GM23338 (cell line): ENCODE measurements around the gene SACS. TPM values are rescaled to one million over a fixed set of nuclear protein-coding genes. Genes with fewer than 3 reads are reported as not detected.

ENCODE experiments used
- ATAC-seq: fragments of 200-7000 bp; cut with Tn5 transposase; 3 replicates; pipeline ENCODE4 v1.9.1; 2020
- DNase-seq: peaks from one replicate; pipeline ENCODE4 v3.0.0-alpha.2; 2015; ENCODE audit warnings: low spot score
- H2AFZ ChIP-seq: fragments of 200-600 bp; sonication (generic); 2 replicates; pipeline ENCODE4 v1.8.0; 2016; ENCODE audit warnings: antibody characterized with exemption, mild to moderate bottlenecking, moderate library complexity
- H3F3A ChIP-seq: fragments of 200-600 bp; sonication (generic); replicated peaks from 2 replicates; pipeline ENCODE4 v1.8.0; 2017; ENCODE audit warnings: antibody characterized with exemption, mixed run types, low read depth
- H3K27ac ChIP-seq: fragments of 200-600 bp; sonication (generic); 2 replicates; pipeline ENCODE4 v1.6.1; 2016; ENCODE audit warnings: low read depth
- H3K27me3 ChIP-seq: fragments of 200-600 bp; sonication (generic); 2 replicates; pipeline ENCODE4 v1.8.0; 2016; ENCODE audit warnings: mild to moderate bottlenecking, mixed run types, moderate library complexity; ENCODE audit not compliant: insufficient read depth
- H3K36me3 ChIP-seq: fragments of 200-600 bp; sonication (generic); 2 replicates; pipeline ENCODE4 v1.8.0; 2016; ENCODE audit warnings: mild to moderate bottlenecking; ENCODE audit not compliant: insufficient read depth
- H3K4me1 ChIP-seq: fragments of 200-600 bp; sonication (generic); 2 replicates; pipeline ENCODE4 v1.8.0; 2016; ENCODE audit warnings: mild to moderate bottlenecking, moderate library complexity; ENCODE audit not compliant: insufficient read depth
- H3K4me2 ChIP-seq: fragments of 200-600 bp; sonication (generic); 2 replicates; pipeline ENCODE4 v1.7.1; 2017; ENCODE audit warnings: mixed run types
- H3K4me3 ChIP-seq: fragments of 200-600 bp; sonication (generic); 2 replicates; pipeline ENCODE4 v1.6.1; 2016; ENCODE audit warnings: mixed run types
- H3K79me2 ChIP-seq: fragments of 200-600 bp; sonication (generic); replicated peaks from 2 replicates; pipeline ENCODE4 v1.8.0; 2017; ENCODE audit warnings: mild to moderate bottlenecking; ENCODE audit not compliant: insufficient read depth
- H3K9me2 ChIP-seq: fragments of 200-600 bp; sonication (generic); 2 replicates; pipeline ENCODE4 v1.8.0; 2017; ENCODE audit not compliant: insufficient read depth
- H4K20me1 ChIP-seq: fragments of 200-600 bp; sonication (generic); replicated peaks from 2 replicates; pipeline ENCODE4 v1.8.0; 2017; ENCODE audit warnings: mild to moderate bottlenecking; ENCODE audit not compliant: insufficient read depth
- H3K27ac Mint-ChIP-seq: 2 replicates; pipeline ENCODE4 v1.8.0; 2020; ENCODE audit warnings: inconsistent platforms, mild to moderate bottlenecking, moderate library complexity, mixed read lengths
- H3K27me3 Mint-ChIP-seq: 3 replicates; pipeline ENCODE4 v1.8.0; 2022; ENCODE audit warnings: low read depth, mild to moderate bottlenecking, moderate library complexity, mixed read lengths, inconsistent platforms; ENCODE audit not compliant: insufficient read depth, poor library complexity
- H3K36me3 Mint-ChIP-seq: 3 replicates; pipeline ENCODE4 v1.8.0; 2021; ENCODE audit warnings: low read depth, mild to moderate bottlenecking, inconsistent platforms, moderate library complexity, mixed read lengths
- H3K4me1 Mint-ChIP-seq: 3 replicates; pipeline ENCODE4 v1.8.0; 2020; ENCODE audit warnings: mild to moderate bottlenecking, inconsistent platforms, mixed read lengths
- H3K4me3 Mint-ChIP-seq: 3 replicates; pipeline ENCODE4 v1.8.0; 2021; ENCODE audit warnings: moderate library complexity, mild to moderate bottlenecking, inconsistent platforms, mixed read lengths
- H3K9me3 Mint-ChIP-seq: 3 replicates; pipeline ENCODE4 v1.8.0; 2020; ENCODE audit warnings: moderate library complexity, mild to moderate bottlenecking, inconsistent platforms, mixed read lengths
- EZH2 ChIP-seq: fragments of 200-600 bp; sonication (generic); IDR thresholded peaks from one replicate; pipeline ENCODE4 v1.8.0; 2017; ENCODE audit warnings: antibody characterized with exemption, mild to moderate bottlenecking, low read depth; ENCODE audit not compliant: unreplicated experiment
- EZH2phosphoT487 ChIP-seq: fragments of 200-600 bp; sonication (generic); IDR thresholded peaks from one replicate; pipeline ENCODE4 v1.8.1; 2018; ENCODE audit warnings: antibody characterized with exemption; ENCODE audit not compliant: unreplicated experiment
- JUNB ChIP-seq: IDR thresholded peaks from one replicate; pipeline ENCODE4 v1.6.1; 2016; ENCODE audit warnings: antibody characterized with exemption; ENCODE audit not compliant: unreplicated experiment
- NANOG ChIP-seq: IDR thresholded peaks from 2 replicates; pipeline ENCODE4 v1.6.1; 2016; ENCODE audit warnings: antibody characterized with exemption, borderline replicate concordance
- POLR2AphosphoS5 ChIP-seq: IDR thresholded peaks from 2 replicates; pipeline ENCODE4 v1.6.1; 2016; ENCODE audit warnings: antibody characterized with exemption, low read depth
- STAT1 ChIP-seq: IDR thresholded peaks from one replicate; pipeline ENCODE4 v1.6.1; 2016; ENCODE audit warnings: antibody characterized with exemption; ENCODE audit not compliant: unreplicated experiment
- ZNF114 ChIP-seq: fragments of 250-450 bp; sonication (Bioruptor Pico); IDR thresholded peaks from 2 replicates; pipeline ENCODE4 v1.5.0; 2020; ENCODE audit warnings: mild to moderate bottlenecking, moderate library complexity
- ZNF331 ChIP-seq: fragments of 250-450 bp; sonication (Bioruptor Pico); IDR thresholded peaks from 2 replicates; pipeline ENCODE4 v1.5.0; 2020; ENCODE audit warnings: low read depth, mild to moderate bottlenecking, moderate library complexity
- polyA plus RNA-seq: library from polyadenylated mRNA; unstranded; fragments of >200 nt; fragmentation: Nextera tagmentation; extraction: Ambion mirVana; gene quantifications from 2 replicates; pipeline ENCODE4 v1.2.1, GENCODE V29; 2016
- total RNA-seq: library from RNA; depleted of rRNA; stranded (reverse); fragments of >200 nt; shearing (Covaris generic); gene quantifications from 2 replicates; pipeline ENCODE4 v1.2.3, GENCODE V29; 2014
- TF ChIP-seq, protein P1 (sequence below): IDR thresholded peaks from one replicate; pipeline ENCODE4 v1.6.1; 2018; ENCODE audit warnings: antibody characterized with exemption; ENCODE audit not compliant: unreplicated experiment

Gene SACS
- total and polyA plus RNA-seq, 2 experiments from 2014 or later, result 13.8 to 58.7 TPM

DNA sequence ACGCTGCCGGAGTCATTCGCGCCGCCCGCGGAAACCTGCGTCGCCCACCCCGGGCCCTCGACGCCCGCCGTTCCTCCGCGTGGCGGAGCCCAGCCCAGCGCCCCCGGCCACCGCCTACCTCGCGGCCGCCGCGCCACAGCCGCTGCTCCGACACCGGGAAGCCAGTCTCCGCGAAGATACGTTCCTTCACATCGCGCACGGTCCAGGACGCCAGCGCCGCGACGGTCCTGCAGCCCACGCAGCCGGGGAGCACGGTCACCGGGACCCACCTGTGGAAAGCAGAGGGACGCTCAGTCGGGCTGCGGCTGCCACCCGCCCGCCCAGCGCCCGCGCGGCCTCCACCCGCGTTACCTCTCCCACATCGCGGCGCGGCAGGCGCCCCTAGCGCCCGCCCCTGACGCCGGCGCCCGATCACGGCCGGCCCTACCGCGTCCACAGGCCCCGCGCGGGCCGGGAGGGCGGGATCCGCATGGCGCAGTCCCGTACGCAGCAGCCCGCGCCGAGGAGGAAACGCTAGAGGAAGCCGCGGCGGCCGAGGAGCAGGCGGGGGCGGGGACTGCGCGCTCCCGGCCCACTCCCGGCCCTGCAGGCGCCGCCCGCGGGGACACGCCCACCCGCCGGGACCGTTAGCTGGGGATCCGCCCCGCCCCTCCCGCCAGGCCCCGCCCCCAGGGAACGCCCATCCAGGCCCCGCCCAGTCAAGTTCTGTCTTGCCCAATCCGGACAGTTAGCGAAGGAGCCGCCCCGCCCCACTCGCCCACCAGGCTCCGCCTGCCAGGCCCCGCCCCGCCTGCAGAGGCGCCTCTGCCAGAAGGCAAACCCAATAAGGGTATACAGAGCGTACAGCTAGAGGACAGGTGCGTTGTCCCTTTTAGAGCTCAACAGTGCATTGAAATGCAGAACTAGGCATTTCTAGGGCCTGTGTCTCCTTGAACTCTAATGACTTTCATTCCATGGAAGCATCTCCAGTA, 58.2 kb downstream of the SACS start:
- Mint-ChIP-seq H3K4me1 (peaks cover 37% of the 10 kb centered on the region), H3K9me3 (no peaks in the 10 kb centered on the region), H3K36me3 (peaks cover 14% of the 10 kb centered on the region), H3K27me3 (no peaks in the 10 kb centered on the region), H3K4me3 (peak overlapping the region; percentile 73), H3K27ac (peak overlapping the region; percentile 24; the same call in 1 of the 2 replicates)
- H3K79me2 ChIP-seq, result peaks cover 35% of the 10 kb centered on the region
- H3K36me3 ChIP-seq, result peaks cover 10% of the 10 kb centered on the region; the same call in 1 of the 2 replicates
- peak; percentile 93 for ATAC-seq
- DNase-seq, result peak; percentile 93
- peaks cover 23% of the 10 kb centered on the region for H3K4me1 ChIP-seq
- H3K27ac ChIP-seq, result peak overlapping the region; percentile 77
- H3K9me2 ChIP-seq, result no peaks in the 10 kb centered on the region
- H3F3A ChIP-seq, result no peaks in the 10 kb centered on the region
- TF ChIP-seq NANOG (no peak), POLR2AphosphoS5 (peak; percentile 62)
- H3K4me2 ChIP-seq, result peak overlapping the region; percentile 76
- no peak overlapping the region; the same call in 1 of the 2 replicates for H2AFZ ChIP-seq
- H3K4me3 ChIP-seq, result peak overlapping the region; percentile 71
- H4K20me1 ChIP-seq, result peaks cover 16% of the 10 kb centered on the region
- no peaks in the 10 kb centered on the region for H3K27me3 ChIP-seq

DNA sequence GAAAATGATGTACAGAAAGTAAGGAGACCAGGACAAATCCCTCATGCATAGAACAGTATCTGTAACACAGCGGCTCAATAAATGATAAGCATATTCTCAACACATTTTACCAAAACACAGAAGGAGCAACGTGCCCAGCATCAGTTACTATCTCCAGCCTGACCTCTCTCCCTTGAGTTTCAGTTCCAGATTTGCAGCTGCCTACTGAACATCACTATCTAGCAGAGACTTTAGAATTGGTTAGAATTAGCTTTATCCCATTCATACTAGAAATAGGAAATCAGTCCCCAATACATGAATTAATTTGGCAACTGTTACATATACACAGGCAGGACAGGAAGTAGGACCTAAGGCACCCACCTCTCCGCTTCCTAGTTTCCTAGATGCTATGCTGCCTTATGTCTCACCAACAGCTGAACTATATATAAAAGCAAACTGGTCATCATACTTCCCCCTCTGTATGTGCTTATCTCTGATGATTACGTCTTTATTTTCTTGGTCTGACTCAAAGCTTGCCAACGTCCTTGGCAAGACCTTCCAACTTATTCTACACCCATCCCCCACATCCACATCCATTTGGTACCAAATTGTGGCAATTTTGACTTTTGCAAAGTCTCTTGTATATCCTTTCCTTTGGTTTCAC, 61.1 kb downstream of the SACS start:
- H3K4me3 Mint-ChIP-seq, result no peak overlapping the region
- Histone ChIP-seq H4K20me1 (peaks cover 16% of the 10 kb centered on the region), H3K4me3 (no peak overlapping the region), H3K4me2 (no peak overlapping the region), H3F3A (no peaks in the 10 kb centered on the region), H3K36me3 (peaks cover 13% of the 10 kb centered on the region; the same call in 1 of the 2 replicates), H2AFZ (no peak overlapping the region), H3K4me1 (peaks cover 7% of the 10 kb centered on the region; the same call in 1 of the 2 replicates), H3K79me2 (peaks cover 35% of the 10 kb centered on the region), H3K9me2 (no peaks in the 10 kb centered on the region), H3K27ac (no peak overlapping the region), H3K27me3 (no peaks in the 10 kb centered on the region)
- peaks cover 14% of the 10 kb centered on the region; the same call in 2 of the 3 replicates for H3K4me1 Mint-ChIP-seq
- H3K36me3 Mint-ChIP-seq, result peaks cover 38% of the 10 kb centered on the region
- no peak for DNase-seq
- no peaks in the 10 kb centered on the region for H3K27me3 Mint-ChIP-seq
- no peak overlapping the region for H3K27ac Mint-ChIP-seq
- no peaks in the 10 kb centered on the region for H3K9me3 Mint-ChIP-seq
- no peak for ATAC-seq
- TF ChIP-seq POLR2AphosphoS5, result no peak
- TF ChIP-seq ZNF331, result no peak
- no peak for TF ChIP-seq JUNB
- TF ChIP-seq EZH2, result no peak
- no peak for TF ChIP-seq EZH2phosphoT487
- no peak for TF ChIP-seq ZNF114 (CRISPR knock-in tag)
- no peak for TF ChIP-seq STAT1
- TF ChIP-seq, protein P1, sequence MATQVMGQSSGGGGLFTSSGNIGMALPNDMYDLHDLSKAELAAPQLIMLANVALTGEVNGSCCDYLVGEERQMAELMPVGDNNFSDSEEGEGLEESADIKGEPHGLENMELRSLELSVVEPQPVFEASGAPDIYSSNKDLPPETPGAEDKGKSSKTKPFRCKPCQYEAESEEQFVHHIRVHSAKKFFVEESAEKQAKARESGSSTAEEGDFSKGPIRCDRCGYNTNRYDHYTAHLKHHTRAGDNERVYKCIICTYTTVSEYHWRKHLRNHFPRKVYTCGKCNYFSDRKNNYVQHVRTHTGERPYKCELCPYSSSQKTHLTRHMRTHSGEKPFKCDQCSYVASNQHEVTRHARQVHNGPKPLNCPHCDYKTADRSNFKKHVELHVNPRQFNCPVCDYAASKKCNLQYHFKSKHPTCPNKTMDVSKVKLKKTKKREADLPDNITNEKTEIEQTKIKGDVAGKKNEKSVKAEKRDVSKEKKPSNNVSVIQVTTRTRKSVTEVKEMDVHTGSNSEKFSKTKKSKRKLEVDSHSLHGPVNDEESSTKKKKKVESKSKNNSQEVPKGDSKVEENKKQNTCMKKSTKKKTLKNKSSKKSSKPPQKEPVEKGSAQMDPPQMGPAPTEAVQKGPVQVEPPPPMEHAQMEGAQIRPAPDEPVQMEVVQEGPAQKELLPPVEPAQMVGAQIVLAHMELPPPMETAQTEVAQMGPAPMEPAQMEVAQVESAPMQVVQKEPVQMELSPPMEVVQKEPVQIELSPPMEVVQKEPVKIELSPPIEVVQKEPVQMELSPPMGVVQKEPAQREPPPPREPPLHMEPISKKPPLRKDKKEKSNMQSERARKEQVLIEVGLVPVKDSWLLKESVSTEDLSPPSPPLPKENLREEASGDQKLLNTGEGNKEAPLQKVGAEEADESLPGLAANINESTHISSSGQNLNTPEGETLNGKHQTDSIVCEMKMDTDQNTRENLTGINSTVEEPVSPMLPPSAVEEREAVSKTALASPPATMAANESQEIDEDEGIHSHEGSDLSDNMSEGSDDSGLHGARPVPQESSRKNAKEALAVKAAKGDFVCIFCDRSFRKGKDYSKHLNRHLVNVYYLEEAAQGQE, result no peak
- TF ChIP-seq NANOG, result no peak
